Testis (tissue), 2 donors: ENCODE measurements around the gene BZW2.

Experiments used
- CTCF ChIP-seq, 3 experiments: fragments of 450-650 bp in 2 of 3; fragments of 200-600 bp in 1 of 3; sonication (generic) in 1 of 3; IDR thresholded peaks; one replicate each; pipeline ENCODE4 v1.5.1; 2016 to 2019; ENCODE audit warnings: antibody characterized with exemption in 3 of 3, mild to moderate bottlenecking in 2 of 3, moderate library complexity in 1 of 3
- POLR2A ChIP-seq: fragments of 450-650 bp; IDR thresholded peaks from one replicate; pipeline ENCODE4 v1.6.1; 2017; ENCODE audit warnings: antibody characterized with exemption, mild to moderate bottlenecking, moderate library complexity

- no peak for TF ChIP-seq POLR2A
- TF ChIP-seq CTCF (IDR thresholded peaks at IDR 0.05): no peak
Observed at GRCh38 chr7:16702441-16702840, 56.5 kb downstream of the BZW2 start.
